ENCODE measurements around the gene ZNF275.
"Not testable (repeated sequence)": the region's sequence is repeated elsewhere in the genome, so short reads cannot be mapped to it uniquely, and the experiment has no call there.

ZNF275 gene

GRCh38 chrX:153361781-153362397 is 27.9 kb downstream of the ZNF275 start:
- no peak for DNase-seq

- no peak for DNase-seq
Observed at GRCh38 chrX:153365670-153366069, 31.7 kb downstream of the ZNF275 start.

DNA sequence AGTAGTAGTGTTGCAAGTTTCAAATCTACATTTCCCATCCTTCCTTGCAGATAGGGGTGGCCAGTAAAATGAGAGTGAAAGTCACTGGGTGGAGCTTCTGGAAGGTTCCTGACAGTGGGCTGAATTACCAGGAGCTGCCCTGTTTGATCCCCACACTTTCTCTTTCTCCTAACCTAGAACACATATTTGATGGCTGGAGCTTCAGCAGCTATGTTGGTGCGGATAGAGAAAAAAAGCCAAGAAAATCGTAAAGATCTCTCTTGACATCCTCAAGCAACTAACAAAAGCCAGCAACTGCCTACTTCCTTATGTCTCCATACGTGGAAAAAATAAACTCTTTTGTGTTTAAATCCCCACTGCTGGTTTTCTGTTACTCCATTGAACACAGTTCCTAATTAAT is 32.2 kb downstream of the ZNF275 start:
- no peak for DNase-seq

DNA sequence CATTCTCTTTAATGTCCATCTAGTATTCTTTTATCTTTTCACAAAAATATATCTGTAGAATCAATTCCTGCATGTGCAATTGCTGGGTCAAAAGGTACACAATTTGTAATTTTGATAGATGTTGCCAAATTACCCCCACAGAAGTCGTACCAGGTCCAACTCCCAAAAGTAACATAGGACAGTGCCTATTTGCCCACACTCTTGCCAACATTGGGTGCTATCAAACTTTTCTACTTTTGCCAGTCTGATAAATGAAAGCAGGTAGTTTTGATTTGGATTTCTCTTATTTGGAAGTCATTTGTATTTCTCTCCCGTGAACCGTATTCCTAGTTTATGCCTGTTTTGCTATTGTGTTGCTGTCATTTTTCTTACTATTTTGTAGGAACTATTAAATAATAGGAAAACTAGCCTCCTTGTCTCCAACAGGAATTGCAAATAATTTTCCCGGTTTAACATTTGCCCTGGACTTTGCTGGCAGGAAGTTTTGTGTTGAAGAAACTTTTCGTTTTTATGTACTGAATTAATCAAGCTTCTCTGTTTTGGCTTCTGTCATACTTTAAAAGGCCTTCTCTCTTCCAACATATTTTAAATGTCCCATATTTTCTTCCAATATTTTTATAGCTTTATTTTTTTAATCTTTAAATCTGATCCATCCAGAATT is 33.1 kb downstream of the ZNF275 start:
- no peak for DNase-seq

GRCh38 chrX:153370293-153371055 is 36.5 kb downstream of the ZNF275 start:
- no peak for DNase-seq

DNA sequence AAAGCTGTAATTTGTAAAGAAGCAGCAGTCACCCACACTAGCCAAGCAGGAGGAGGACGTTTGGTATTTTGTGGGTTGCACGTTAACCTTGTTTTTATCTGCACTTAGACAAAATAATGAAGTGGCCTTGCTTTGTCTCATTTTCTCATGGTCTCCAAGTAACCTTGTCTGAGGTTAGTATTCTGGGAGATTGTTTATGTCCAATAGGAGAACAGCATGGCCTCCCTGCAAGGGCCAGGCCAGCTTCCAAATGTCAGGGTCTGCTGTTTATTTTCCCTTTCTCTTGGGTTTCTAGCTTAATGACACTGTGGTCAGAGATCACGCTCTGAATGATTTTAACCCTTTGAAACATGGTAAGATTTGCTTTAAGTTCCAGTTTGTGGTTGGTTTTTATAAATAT is 37.3 kb downstream of the ZNF275 start:
- no peak for DNase-seq

DNA sequence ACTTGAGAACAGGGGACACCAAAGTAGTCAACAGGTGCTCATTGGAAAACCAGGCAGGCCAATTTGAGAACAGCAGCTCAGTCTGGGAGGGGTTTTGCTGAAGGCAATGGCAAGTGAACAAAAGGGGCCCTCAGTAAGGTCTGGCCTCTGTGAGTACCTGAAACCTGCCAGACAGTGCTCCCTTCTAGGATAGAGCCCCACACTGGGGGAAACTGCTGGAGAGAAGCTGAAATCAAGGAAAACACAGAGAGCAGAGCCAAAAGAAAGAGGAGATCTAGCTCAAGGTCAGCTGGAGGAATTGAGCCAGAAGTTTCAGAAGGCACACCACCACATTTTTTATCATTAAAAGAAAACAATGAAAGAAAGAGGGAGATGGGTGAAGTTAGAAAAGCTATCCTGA is 39.0 kb downstream of the ZNF275 start:
- no peak for DNase-seq

GRCh38 chrX:153374426-153374825 is 40.5 kb downstream of the ZNF275 start:
- DNase-seq: no peak

DNA sequence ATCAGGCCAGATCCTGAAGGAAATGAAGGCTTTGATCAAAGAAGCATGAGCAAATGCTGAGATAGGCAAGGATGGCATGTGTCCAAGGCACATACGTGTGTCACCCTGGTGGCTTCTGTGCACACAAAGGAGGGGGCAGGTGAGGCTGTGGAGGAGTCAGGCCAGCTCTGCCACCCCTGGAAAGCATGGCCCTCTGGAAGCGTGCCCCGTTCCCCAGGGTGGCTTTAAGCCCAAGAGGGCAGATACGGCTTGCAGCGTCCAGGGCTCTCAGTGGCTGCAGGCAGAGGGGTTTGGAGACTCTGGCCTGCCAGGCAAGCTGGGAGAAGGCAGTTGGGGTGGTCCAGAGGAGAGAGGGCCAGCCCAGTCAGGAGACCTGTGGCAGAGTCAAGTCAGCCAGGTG is 41.6 kb downstream of the ZNF275 start:
- DNase-seq: no peak

GRCh38 chrX:153377727-153378126 is 43.8 kb downstream of the ZNF275 start:
- DNase-seq: no peak

GRCh38 chrX:153378607-153379006 is 44.7 kb downstream of the ZNF275 start:
- no peak for DNase-seq

DNA sequence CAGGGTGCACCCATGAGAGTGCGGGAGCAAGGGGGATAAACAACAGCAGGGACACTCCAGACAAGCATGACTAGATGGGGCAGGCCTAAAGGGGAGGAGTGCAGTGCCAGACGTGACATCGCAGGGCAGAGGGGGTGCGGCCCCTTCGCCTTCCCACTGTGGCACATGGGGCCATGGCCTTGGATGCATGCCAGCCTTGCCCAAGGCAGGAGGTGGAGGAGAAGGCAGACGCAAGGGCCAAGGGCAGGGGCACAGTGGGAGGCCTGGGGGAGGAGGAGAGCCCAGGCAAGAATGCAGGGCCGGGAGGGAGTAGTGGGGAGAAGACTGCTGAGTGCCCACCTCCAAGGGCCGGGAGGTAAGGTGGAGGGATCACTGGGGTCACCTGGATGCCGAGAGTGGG is 45.6 kb downstream of the ZNF275 start:
- no peak for DNase-seq

- no peak for DNase-seq
Observed at GRCh38 chrX:153379971-153380581, 46.1 kb downstream of the ZNF275 start.

GRCh38 chrX:153380691-153381090 is 46.7 kb downstream of the ZNF275 start:
- DNase-seq: no peak

DNA sequence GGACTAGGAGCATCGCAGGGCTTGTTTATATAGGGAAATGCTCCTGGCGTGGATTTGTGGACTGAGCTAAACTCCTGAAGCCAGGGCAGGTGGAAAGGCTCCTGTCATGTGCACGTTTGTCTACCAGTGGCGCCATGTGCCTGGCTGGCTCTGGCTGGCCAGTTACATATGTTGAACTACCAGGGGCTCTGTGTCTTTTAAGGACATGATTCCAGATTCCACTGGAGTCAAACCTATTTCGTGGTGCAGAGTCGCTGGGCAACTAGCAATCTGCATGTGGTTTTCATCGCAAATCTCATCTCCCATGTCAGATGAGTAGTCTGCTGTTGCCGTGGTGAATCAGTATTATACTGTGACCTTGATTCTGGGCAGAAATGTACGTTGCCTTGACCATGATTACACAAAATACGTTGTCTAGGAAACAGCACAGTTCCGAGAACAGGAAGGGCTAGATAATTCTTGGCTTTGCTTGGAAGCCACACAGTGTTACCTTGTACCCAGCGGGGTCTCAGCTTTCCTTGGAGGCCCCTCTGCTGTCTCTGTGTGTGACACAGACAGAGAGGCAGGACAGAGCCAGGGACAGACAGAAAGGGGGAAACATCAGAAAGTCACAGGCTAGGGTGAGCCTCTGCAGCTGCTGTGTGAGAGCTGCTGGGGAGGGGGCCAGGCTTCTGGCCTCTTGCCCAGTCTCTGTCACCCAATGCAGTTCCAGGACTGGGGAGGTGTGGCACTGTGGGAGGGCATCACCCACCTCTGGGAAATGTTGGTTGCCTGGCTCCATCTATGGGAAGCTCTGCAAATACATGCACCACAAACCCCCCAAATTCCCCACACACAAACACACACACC is 48.0 kb downstream of the ZNF275 start:
- no peak for DNase-seq

- no peak for DNase-seq
Observed at GRCh38 chrX:153382563-153383482, 48.9 kb downstream of the ZNF275 start.

GRCh38 chrX:153384390-153384789 is 50.4 kb downstream of the ZNF275 start:
- DNase-seq: no peak

- DNase-seq: not testable (repeated sequence)
Observed at GRCh38 chrX:153384973-153385372, 51.0 kb downstream of the ZNF275 start.

GRCh38 chrX:153386097-153386496 is 52.1 kb downstream of the ZNF275 start:
- no peak for DNase-seq

GRCh38 chrX:153387345-153387744 is 53.4 kb downstream of the ZNF275 start:
- DNase-seq: no peak

GRCh38 chrX:153387987-153388721 is 54.2 kb downstream of the ZNF275 start:
- no peak for DNase-seq
